H1 (cell line): Measurements from ENCODE around the gene DDHD1. TPM values are rescaled to one million over a fixed set of nuclear protein-coding genes. Genes with fewer than 3 reads are reported as not detected.

Source experiments
- CTCF ChIA-PET: fragments of 300-600 bp; sonication (Branson Sonifier 250); formaldehyde crosslinking; loops from one replicate; lab custom pipeline; 2021; ENCODE audit not compliant: partially characterized antibody; lab: Charles Lee
- POLR2A ChIA-PET: fragments of 300-600 bp; sonication (Branson Sonifier 250); formaldehyde crosslinking; loops from one replicate; lab custom pipeline; 2021; ENCODE audit warnings: inconsistent platforms; ENCODE audit not compliant: partially characterized antibody; lab: Charles Lee
- DNase-seq, 2 experiments: peaks; one replicate each; pipeline versions ENCODE4 v3.0.0 to v3.0.0-alpha.2; 2010 to 2022; ENCODE audit warnings: low spot score in 2 of 2, low read depth in 1 of 2, mixed read lengths in 1 of 2
- FAIRE-seq: peaks from 2 replicates; lab custom pipeline; 2011; peaks lifted over from hg19 to GRCh38; lab: Jason Lieb, UNC
- H2AFZ ChIP-seq: 2 replicates; pipeline ENCODE4 v1.8.1; 2012; ENCODE audit warnings: low read length, inconsistent platforms
- H2AK5ac ChIP-seq: 2 replicates; pipeline ENCODE4 v1.6.1; 2013; ENCODE audit warnings: low read depth, low read length
- H2BK120ac ChIP-seq: replicated peaks from 2 replicates; pipeline ENCODE3; 2013; ENCODE audit warnings: low read depth, low read length, inconsistent platforms
- H2BK12ac ChIP-seq: 2 replicates; pipeline ENCODE4 v1.6.1; 2013; ENCODE audit warnings: low read depth, low read length
- H2BK15ac ChIP-seq: 2 replicates; pipeline ENCODE4 v1.6.1; 2013; ENCODE audit warnings: low read length
- H2BK20ac ChIP-seq: 2 replicates; pipeline ENCODE4 v1.6.1; 2013; ENCODE audit warnings: low read length
- H2BK5ac ChIP-seq: 2 replicates; pipeline ENCODE4 v1.6.1; 2013; ENCODE audit warnings: low read depth, low read length
- H3K14ac ChIP-seq: 2 replicates; pipeline ENCODE4 v1.6.1; 2013; ENCODE audit warnings: inconsistent platforms; ENCODE audit not compliant: insufficient read length
- H3K18ac ChIP-seq: 2 replicates; pipeline ENCODE4 v1.6.1; 2013; ENCODE audit warnings: low read length; ENCODE audit errors: extremely low read depth
- H3K23ac ChIP-seq: 2 replicates; pipeline ENCODE4 v1.6.1; 2013; ENCODE audit warnings: inconsistent platforms; ENCODE audit not compliant: insufficient read length
- H3K23me2 ChIP-seq: 2 replicates; pipeline ENCODE4 v1.6.1; 2013; ENCODE audit warnings: low read depth, low read length
- H3K27ac ChIP-seq: 2 replicates; pipeline ENCODE4 v1.6.1; 2011; ENCODE audit warnings: low read depth, low read length, inconsistent platforms
- H3K27me3 ChIP-seq, 4 experiments: replicated peaks in 1 of 4; 1 replicate in 1 of 4; 2 replicates in 3 of 4; pipeline versions ENCODE4 v1.6.1 to v1.8.1; 2011 to 2013; ENCODE audit warnings: low read length in 3 of 4, mild to moderate bottlenecking in 3 of 4, inconsistent platforms in 2 of 4, mixed read lengths in 2 of 4, moderate library complexity in 1 of 4; ENCODE audit not compliant: control insufficient read depth in 3 of 4, insufficient read depth in 3 of 4; ENCODE audit errors: extremely low read depth in 1 of 4
- H3K36me3 ChIP-seq, 4 experiments: 2 replicates each; pipeline versions ENCODE4 v1.6.1 to v1.8.1; 2011 to 2013; ENCODE audit warnings: mild to moderate bottlenecking in 4 of 4, low read length in 3 of 4, moderate library complexity in 2 of 4, control low read depth in 1 of 4, inconsistent platforms in 1 of 4; ENCODE audit not compliant: insufficient read depth in 4 of 4, control insufficient read depth in 2 of 4
- H3K4ac ChIP-seq: replicated peaks from 2 replicates; pipeline ENCODE3; 2013; ENCODE audit warnings: low read length, low read depth, mixed read lengths, inconsistent platforms; ENCODE audit not compliant: insufficient read length
- H3K4me1 ChIP-seq, 4 experiments: replicated peaks in 1 of 4; 1 replicate in 1 of 4; 2 replicates in 3 of 4; pipeline versions ENCODE4 v1.6.1 to v1.8.1; 2011 to 2013; ENCODE audit warnings: low read length in 3 of 4, inconsistent platforms in 2 of 4, mixed read lengths in 1 of 4; ENCODE audit not compliant: insufficient read depth in 4 of 4, control insufficient read depth in 3 of 4
- H3K4me2 ChIP-seq, 2 experiments: 2 replicates each; pipeline versions ENCODE4 v1.6.1 to v1.8.1; 2011 to 2013; ENCODE audit warnings: low read depth in 2 of 2, low read length in 2 of 2, control low read depth in 1 of 2, inconsistent platforms in 1 of 2, mild to moderate bottlenecking in 1 of 2; ENCODE audit not compliant: insufficient read depth in 1 of 2
- H3K4me3 ChIP-seq, 4 experiments: fragments of 200-600, 300-600 bp in 1 of 4; sonication (generic), shearing (Covaris generic), sonication (Bioruptor Twin) in 1 of 4; 2 replicates each; pipeline versions ENCODE4 v1.5.1 to v1.8.1; 2011 to 2016; ENCODE audit warnings: low read length in 4 of 4, low read depth in 3 of 4, control low read depth in 2 of 4, inconsistent platforms in 2 of 4, mild to moderate bottlenecking in 2 of 4, mixed read lengths in 1 of 4, moderate library complexity in 1 of 4; ENCODE audit not compliant: insufficient read depth in 2 of 4; ENCODE audit errors: extremely low read depth in 1 of 4
- H3K56ac ChIP-seq: replicated peaks from 2 replicates; pipeline ENCODE3; 2013; ENCODE audit warnings: low read depth, mild to moderate bottlenecking, mixed read lengths, low read length, inconsistent platforms; ENCODE audit not compliant: insufficient read length
- H3K79me1 ChIP-seq: 2 replicates; pipeline ENCODE4 v1.6.1; 2013; ENCODE audit warnings: low read depth, low read length, control low read depth
- H3K79me2 ChIP-seq, 2 experiments: 2 replicates each; pipeline versions ENCODE4 v1.6.1 to v1.8.1; 2012 to 2013; ENCODE audit warnings: low read length in 2 of 2, mild to moderate bottlenecking in 2 of 2, inconsistent platforms in 1 of 2; ENCODE audit not compliant: insufficient read depth in 2 of 2, control insufficient read depth in 1 of 2
- H3K9ac ChIP-seq, 4 experiments: replicated peaks in 1 of 4; 1 replicate in 1 of 4; 2 replicates in 3 of 4; pipeline versions ENCODE4 v1.6.1 to v1.8.1; 2011 to 2013; ENCODE audit warnings: low read depth in 3 of 4, low read length in 3 of 4, control low read depth in 2 of 4, mild to moderate bottlenecking in 2 of 4, moderate library complexity in 2 of 4, inconsistent platforms in 1 of 4; ENCODE audit errors: extremely low read depth in 1 of 4
- H3K9me3 ChIP-seq, 2 experiments: 2 replicates each; pipeline versions ENCODE4 v1.6.1 to v1.8.1; 2012 to 2013; ENCODE audit warnings: mild to moderate bottlenecking in 2 of 2, moderate library complexity in 2 of 2, control low read depth in 1 of 2, inconsistent platforms in 1 of 2, low read depth in 1 of 2, low read length in 1 of 2, mixed read lengths in 1 of 2; ENCODE audit not compliant: insufficient read depth in 2 of 2
- H4K20me1 ChIP-seq, 2 experiments: replicated peaks in 1 of 2; 2 replicates each; pipeline versions ENCODE3 to v1.8.1; 2011 to 2013; ENCODE audit warnings: inconsistent platforms in 2 of 2, low read length in 2 of 2, mild to moderate bottlenecking in 1 of 2; ENCODE audit not compliant: insufficient read depth in 2 of 2, control insufficient read depth in 1 of 2
- H4K5ac ChIP-seq: 2 replicates; pipeline ENCODE4 v1.6.1; 2013; ENCODE audit warnings: low read length, low read depth, mixed read lengths, inconsistent platforms; ENCODE audit not compliant: insufficient read length
- H4K8ac ChIP-seq: 2 replicates; pipeline ENCODE4 v1.8.0; 2013; ENCODE audit warnings: mild to moderate bottlenecking, moderate library complexity, low read length, inconsistent platforms; ENCODE audit not compliant: insufficient read depth; ENCODE audit errors: extremely low read depth
- H4K91ac ChIP-seq: replicated peaks from 2 replicates; pipeline ENCODE3; 2013; ENCODE audit warnings: low read length, mixed read lengths, inconsistent platforms; ENCODE audit not compliant: insufficient read length
- ATF2 ChIP-seq: IDR thresholded peaks from 2 replicates; pipeline ENCODE4 v1.6.1; 2012; ENCODE audit warnings: low read length, inconsistent platforms
- CEBPB ChIP-seq: IDR thresholded peaks from 2 replicates; pipeline ENCODE4 v1.6.1; 2012; ENCODE audit warnings: low read depth, low read length
- E2F6 ChIP-seq: IDR thresholded peaks from 2 replicates; pipeline ENCODE4 v1.6.1; 2012; ENCODE audit warnings: inconsistent platforms
- KDM1A ChIP-seq: fragments of 200-600, 300-600 bp; sonication (generic); IDR thresholded peaks from 2 replicates; pipeline ENCODE4 v1.7.1; 2016; ENCODE audit warnings: mild to moderate bottlenecking, low read length, borderline replicate concordance
- SIN3A ChIP-seq, 2 experiments: IDR thresholded peaks in 1 of 2; conservative IDR thresholded peaks in 1 of 2; 2 replicates each; pipeline ENCODE4 v1.6.1; 2011 to 2012; ENCODE audit warnings: low read length in 2 of 2, improper control_type of control experiment in 1 of 2, low read depth in 1 of 2, mild to moderate bottlenecking in 1 of 2
- TAF1 ChIP-seq: IDR thresholded peaks from 2 replicates; pipeline ENCODE4 v1.6.1; 2011; ENCODE audit warnings: mild to moderate bottlenecking, low read depth, low read length
- TAF7 ChIP-seq: optimal IDR thresholded peaks from 2 replicates; pipeline ENCODE3; 2011; ENCODE audit warnings: low read depth, mild to moderate bottlenecking, inconsistent platforms, low read length, moderate library complexity, borderline replicate concordance
- USF2 ChIP-seq: IDR thresholded peaks from 2 replicates; pipeline ENCODE4 v1.6.1; 2011; ENCODE audit warnings: low read length, improper control_type of control experiment
- YY1 ChIP-seq: IDR thresholded peaks from 2 replicates; pipeline ENCODE4 v1.6.1; 2011; ENCODE audit warnings: low read depth, mild to moderate bottlenecking, low read length
- WGBS, 2 experiments: shearing (Covaris generic) in 1 of 2; methylation state at CpG; one replicate each; pipeline versions ENCODE4 v1.1.6 to v1.1.7; 2013 to 2015; ENCODE audit warnings: low lambda C conversion rate in 2 of 2, mixed read lengths in 2 of 2, inconsistent platforms in 1 of 2, low coverage in 1 of 2, missing lambda C conversion rate in 1 of 2; ENCODE audit not compliant: insufficient replicate concordance in 2 of 2, insufficient coverage in 1 of 2, insufficient read length in 1 of 2; ENCODE audit errors: extremely low coverage in 1 of 2, missing lambda C conversion rate in 1 of 2; 5-methylcytosine and 5-hydroxymethylcytosine counted together
- polyA plus RNA-seq, 7 experiments: library from polyadenylated mRNA; depleted of rRNA in 3 of 7; stranded (reverse) in 5 of 7; unstranded in 2 of 7; fragments of >200 nt in 5 of 7; fragments of 200-250 nt in 2 of 7; gene quantifications; 1 replicate in 5 of 7; 2 replicates in 1 of 7; 4 replicates in 1 of 7; pipeline versions ENCODE4 v1.2.1 to v1.2.3, GENCODE V29; 2011 to 2013; ENCODE audit warnings: missing spikeins in 2 of 7, mixed read lengths in 2 of 7
- total RNA-seq: library from RNA; stranded (reverse); fragmentation: NEBNext Ultra II Directional; extraction: Animal tissue kit (Norgen Biotek cat#: 25700); gene quantifications from 2 replicates; pipeline ENCODE4 v1.2.1, GENCODE V29; 2021

Gene DDHD1
- total and polyA plus RNA-seq, 2 of the 8 experiments (the other 6 are each of a cell fraction or from before 2014, with no cell fraction given): 3.6 to 16.0 TPM

- no peak for TF ChIP-seq CEBPB
- TF ChIP-seq TAF7: no peak
- no peak for TF ChIP-seq YY1
- no peak for TF ChIP-seq E2F6
- no peak for TF ChIP-seq ATF2
- no peak for TF ChIP-seq USF2
- TF ChIP-seq SIN3A (conservative IDR thresholded peaks at IDR 0.05 in 1 of 2, IDR thresholded peaks at IDR 0.05 in 1 of 2; ENCODE audit: low read depth in 1 of 2, low read length in 2 of 2): no peak
- TF ChIP-seq KDM1A: no peak
- TF ChIP-seq TAF1: no peak
- Histone ChIP-seq H3K56ac (no peak overlapping the region), H3K4me3 (no peak overlapping the region), H3K36me3 (no peaks in the 10 kb centered on the region), H3K27ac (no peak overlapping the region), H3K18ac (no peak overlapping the region), H2BK5ac (no peak overlapping the region), H2AK5ac (no peak overlapping the region), H2BK12ac (no peak overlapping the region), H3K14ac (no peak overlapping the region), H3K4ac (no peak overlapping the region), H3K4me2 (no peak overlapping the region), H2AFZ (no peak overlapping the region), H3K4me1 (no peaks in the 10 kb centered on the region), H3K79me1 (no peaks in the 10 kb centered on the region), H3K79me2 (no peaks in the 10 kb centered on the region), H4K91ac (no peak overlapping the region), H4K8ac (no peak overlapping the region), H4K20me1 (no peaks in the 10 kb centered on the region), H3K23ac (no peak overlapping the region), H2BK20ac (no peak overlapping the region), H3K9me3 (no peaks in the 10 kb centered on the region), H2BK120ac (no peak overlapping the region), H3K27me3 (no peaks in the 10 kb centered on the region), H4K5ac (no peak overlapping the region), H2BK15ac (no peak overlapping the region), H3K9ac (no peak overlapping the region), H3K23me2 (no peaks in the 10 kb centered on the region)
- no peak for FAIRE-seq
- CTCF ChIA-PET: interaction anchor here (0.7 to 1.4 kb wide), 5 partner anchors 10 to 134 kb away, joined by 4 to 5 read pairs (median 4); no protein-coding TSS in a partner anchor
- 88% methylated on average over 2 of the region's 2 CpGs; no CpG with 5 or more reads in 1 of the 2 experiments for WGBS, 2 experiments
- POLR2A ChIA-PET: no interaction called here
- DNase-seq: no peak
Observed at GRCh38 chr14:53161758-53162435, 8.8 kb upstream of the DDHD1 start.
